Measurements from ENCODE around the gene CTTN.

- no peak for TF ChIP-seq MXI1 (IDR thresholded peaks at IDR 0.05; ENCODE audit: borderline replicate concordance, low read depth, low read length)
- no peak for TF ChIP-seq ZFP36L1 (CRISPR knock-in tag; IDR thresholded peaks at IDR 0.05)
- TF ChIP-seq GATAD2A (CRISPR knock-in tag; IDR thresholded peaks at IDR 0.05) = no peak
- TF ChIP-seq ARID3A (IDR thresholded peaks at IDR 0.05; ENCODE audit: low read depth, low read length) = no peak
- no peak for TF ChIP-seq HDAC2 (CRISPR knock-in tag; IDR thresholded peaks at IDR 0.05)
- no peak for TF ChIP-seq MAX (IDR thresholded peaks at IDR 0.05)
- no peak for TF ChIP-seq USF2 (IDR thresholded peaks at IDR 0.05; ENCODE audit: low read depth, low read length)
- no peak for TF ChIP-seq USF2 (CRISPR knock-in tag; IDR thresholded peaks at IDR 0.05; ENCODE audit: borderline replicate concordance)
- TF ChIP-seq POLR2A (IDR thresholded peaks at IDR 0.05; ENCODE audit: insufficient read depth in 1 of 2, low read depth in 2 of 2, low read length in 2 of 2) = no peak
- TF ChIP-seq FOXM1 (CRISPR knock-in tag; IDR thresholded peaks at IDR 0.05) = no peak
- TF ChIP-seq POLR2AphosphoS2 (IDR thresholded peaks at IDR 0.05; ENCODE audit: low read depth, low read length) = no peak
- no peak for TF ChIP-seq ZFP91 (CRISPR knock-in tag; IDR thresholded peaks at IDR 0.05; ENCODE audit: borderline replicate concordance)
- TF ChIP-seq ZNF674 (CRISPR knock-in tag; IDR thresholded peaks at IDR 0.05; ENCODE audit: low read depth) = no peak
- TF ChIP-seq ZNF703 (CRISPR knock-in tag; IDR thresholded peaks at IDR 0.05; ENCODE audit: borderline replicate concordance) = no peak
- TF ChIP-seq CTCF (CRISPR knock-in tag; IDR thresholded peaks at IDR 0.05) = no peak
Observed at GRCh38 chr11:70420496-70420895, 22.2 kb downstream of the CTTN start.

Measured in HepG2 (cell line).